Muscle layer of duodenum (tissue), 2 donors: ENCODE results near the gene GRK3.

ENCODE experiments used
- H3K27ac ChIP-seq: one replicate; pipeline ENCODE4 v1.7.0; 2013; ENCODE audit warnings: mild to moderate bottlenecking, low read length
- H3K27me3 ChIP-seq: one replicate; pipeline ENCODE4 v1.7.0; 2013; ENCODE audit warnings: low read depth, mild to moderate bottlenecking, control low read depth, low read length
- H3K36me3 ChIP-seq, 2 donors: one replicate each; pipeline ENCODE4 v1.7.0; 2013; ENCODE audit warnings: low read length in 2 of 2, control low read depth in 1 of 2, mild to moderate bottlenecking in 1 of 2; ENCODE audit not compliant: insufficient read depth in 2 of 2, control insufficient read depth in 1 of 2
- H3K4me1 ChIP-seq, 2 donors: one replicate each; pipeline ENCODE4 v1.7.0; 2013; ENCODE audit warnings: low read length in 2 of 2, mild to moderate bottlenecking in 2 of 2, control low read depth in 1 of 2, moderate library complexity in 1 of 2; ENCODE audit not compliant: insufficient read depth in 2 of 2, control insufficient read depth in 1 of 2
- H3K4me3 ChIP-seq, 2 donors: one replicate each; pipeline ENCODE4 v1.7.0; 2013; ENCODE audit warnings: low read length in 2 of 2, low read depth in 1 of 2, mild to moderate bottlenecking in 1 of 2
- H3K9me3 ChIP-seq, 2 donors: one replicate each; pipeline ENCODE4 v1.7.0; 2013; ENCODE audit warnings: low read length in 2 of 2, control low read depth in 1 of 2, mild to moderate bottlenecking in 1 of 2; ENCODE audit not compliant: control insufficient read depth in 1 of 2
- donor health status: healthy.

GRK3 gene

GRCh38 chr22:25765016-25765367 is 200.5 kb downstream of the GRK3 start:
- Histone ChIP-seq H3K36me3 (no peaks in the 10 kb centered on the region), H3K27me3 (no peaks in the 10 kb centered on the region), H3K9me3 (peaks cover 9 to 19% of the 10 kb centered on the region in 2 donors), H3K27ac (no peak overlapping the region), H3K4me3 (no peak overlapping the region), H3K4me1 (no peaks in the 10 kb centered on the region)

- no peak overlapping the region for H3K27ac ChIP-seq
- H3K4me1 ChIP-seq = no peaks in the 10 kb centered on the region
- H3K27me3 ChIP-seq = no peaks in the 10 kb centered on the region
- H3K9me3 ChIP-seq = peaks cover 9 to 19% of the 10 kb centered on the region in 2 donors
- H3K36me3 ChIP-seq = no peaks in the 10 kb centered on the region
- no peak overlapping the region for H3K4me3 ChIP-seq
Measured at GRCh38 chr22:25765801-25766200, 201.3 kb downstream of the GRK3 start.

GRCh38 chr22:25766418-25766817 is 201.9 kb downstream of the GRK3 start:
- no peak overlapping the region for H3K27ac ChIP-seq
- no peaks in the 10 kb centered on the region for H3K36me3 ChIP-seq
- no peaks in the 10 kb centered on the region for H3K4me1 ChIP-seq
- H3K27me3 ChIP-seq = no peaks in the 10 kb centered on the region
- H3K4me3 ChIP-seq = no peak overlapping the region
- H3K9me3 ChIP-seq = peaks cover 9 to 19% of the 10 kb centered on the region in 2 donors

- Histone ChIP-seq H3K4me1 (no peaks in the 10 kb centered on the region), H3K36me3 (no peaks in the 10 kb centered on the region), H3K4me3 (no peak overlapping the region), H3K27me3 (no peaks in the 10 kb centered on the region), H3K9me3 (peaks cover 9 to 19% of the 10 kb centered on the region in 2 donors), H3K27ac (no peak overlapping the region)
Measured at GRCh38 chr22:25770333-25770732, 205.9 kb downstream of the GRK3 start.

- H3K27ac ChIP-seq = no peak overlapping the region
- H3K36me3 ChIP-seq = no peaks in the 10 kb centered on the region
- H3K9me3 ChIP-seq = peaks cover 0 to 1% of the 10 kb centered on the region in 2 donors
- no peak overlapping the region for H3K4me3 ChIP-seq
- no peaks in the 10 kb centered on the region for H3K27me3 ChIP-seq
- H3K4me1 ChIP-seq = no peaks in the 10 kb centered on the region
Measured at GRCh38 chr22:25772288-25772687, 207.8 kb downstream of the GRK3 start.

- Histone ChIP-seq H3K36me3 (no peaks in the 10 kb centered on the region), H3K9me3 (no peaks in the 10 kb centered on the region), H3K27me3 (no peaks in the 10 kb centered on the region), H3K4me3 (no peak overlapping the region), H3K27ac (no peak overlapping the region), H3K4me1 (no peaks in the 10 kb centered on the region)
Measured at GRCh38 chr22:25774575-25775026, 210.1 kb downstream of the GRK3 start.

- Histone ChIP-seq H3K9me3 (no peaks in the 10 kb centered on the region), H3K27me3 (no peaks in the 10 kb centered on the region), H3K4me1 (no peaks in the 10 kb centered on the region), H3K4me3 (no peak overlapping the region), H3K27ac (no peak overlapping the region), H3K36me3 (no peaks in the 10 kb centered on the region)
Measured at GRCh38 chr22:25775531-25775930, 211.1 kb downstream of the GRK3 start.

- no peaks in the 10 kb centered on the region for H3K36me3 ChIP-seq
- no peak overlapping the region for H3K4me3 ChIP-seq
- no peaks in the 10 kb centered on the region for H3K9me3 ChIP-seq
- no peak overlapping the region for H3K27ac ChIP-seq
- no peaks in the 10 kb centered on the region for H3K27me3 ChIP-seq
- H3K4me1 ChIP-seq = no peaks in the 10 kb centered on the region
Measured at GRCh38 chr22:25777411-25777810, 212.9 kb downstream of the GRK3 start.

- H3K36me3 ChIP-seq = no peaks in the 10 kb centered on the region
- H3K27me3 ChIP-seq = no peaks in the 10 kb centered on the region
- H3K9me3 ChIP-seq = no peaks in the 10 kb centered on the region
- H3K27ac ChIP-seq = no peak overlapping the region
- H3K4me1 ChIP-seq = no peaks in the 10 kb centered on the region
- H3K4me3 ChIP-seq = no peak overlapping the region
Measured at GRCh38 chr22:25777870-25778269, 213.4 kb downstream of the GRK3 start.
